BJ (cell line): Measurements from ENCODE around the gene IKBKG. TPM values are rescaled to one million over a fixed set of nuclear protein-coding genes. Genes with fewer than 3 reads are reported as not detected.

Experiments
- CTCF ChIA-PET: fragments of 350-600 bp; formaldehyde crosslinking; extraction: SDS; loops from one replicate; lab custom pipeline; 2021; ENCODE audit warnings: antibody characterized with exemption, inconsistent platforms; lab: Yijun Ruan, JAX
- POLR2A ChIA-PET: fragments of 300-600 bp; sonication (Branson Sonifier 250); formaldehyde crosslinking; extraction: SDS; loops from one replicate; lab custom pipeline; 2021; ENCODE audit warnings: antibody characterized with exemption; lab: Charles Lee
- DNase-seq: peaks from one replicate; pipeline ENCODE4 v3.0.0-alpha.2; 2011; ENCODE audit warnings: low read depth
- H3K27me3 ChIP-seq: 2 replicates; pipeline ENCODE4 v1.6.0; 2011; ENCODE audit warnings: low read length; ENCODE audit not compliant: control insufficient read depth, insufficient read depth
- H3K36me3 ChIP-seq: 2 replicates; pipeline ENCODE4 v1.5.1; 2011; ENCODE audit warnings: low read length; ENCODE audit not compliant: control insufficient read depth, insufficient read depth
- H3K4me3 ChIP-seq: 2 replicates; pipeline ENCODE4 v1.5.1; 2011; ENCODE audit warnings: low read depth, mild to moderate bottlenecking, control low read depth, low read length
- CTCF ChIP-seq: IDR thresholded peaks from 2 replicates; pipeline ENCODE4 v1.5.1; 2011; ENCODE audit warnings: low read depth, mild to moderate bottlenecking, control low read depth, inconsistent platforms, low read length, moderate library complexity; ENCODE audit not compliant: insufficient read depth
- polyA plus RNA-seq: library from polyadenylated mRNA; depleted of rRNA; stranded (reverse); fragments of >200 nt; gene quantifications from 2 replicates; pipeline ENCODE4 v1.2.3, GENCODE V29; 2011

Gene IKBKG
- polyA plus RNA-seq, 1 experiment, result 38.8 TPM

GRCh38 chrX:154541589-154541895 is 5.9 kb upstream of the IKBKG start:
- H3K27me3 ChIP-seq, result no peaks in the 10 kb centered on the region
- no peak overlapping the region for H3K4me3 ChIP-seq
- CTCF ChIA-PET, result interaction anchor here (0.8 to 1.9 kb wide), 3 partner anchors 10 to 168 kb away, joined by 3 to 5 read pairs (median 4); no protein-coding TSS in a partner anchor
- POLR2A ChIA-PET, result no interaction called here
- DNase-seq, result no peak
- no peaks in the 10 kb centered on the region; the same call in none of the 2 replicates for H3K36me3 ChIP-seq
- TF ChIP-seq CTCF, result no peak

GRCh38 chrX:154541896-154542722 is 5.3 kb upstream of the IKBKG start:
- ChIA-PET CTCF (interaction anchor here (0.8 to 1.9 kb wide), 4 partner anchors 11 to 169 kb away, joined by 3 to 5 read pairs (median 4); no protein-coding TSS in a partner anchor), POLR2A (no interaction called here)
- H3K27me3 ChIP-seq, result no peaks in the 10 kb centered on the region
- no peak for TF ChIP-seq CTCF
- DNase-seq, result peak; percentile 70
- H3K36me3 ChIP-seq, result no peaks in the 10 kb centered on the region; the same call in none of the 2 replicates
- H3K4me3 ChIP-seq, result no peak overlapping the region

DNA sequence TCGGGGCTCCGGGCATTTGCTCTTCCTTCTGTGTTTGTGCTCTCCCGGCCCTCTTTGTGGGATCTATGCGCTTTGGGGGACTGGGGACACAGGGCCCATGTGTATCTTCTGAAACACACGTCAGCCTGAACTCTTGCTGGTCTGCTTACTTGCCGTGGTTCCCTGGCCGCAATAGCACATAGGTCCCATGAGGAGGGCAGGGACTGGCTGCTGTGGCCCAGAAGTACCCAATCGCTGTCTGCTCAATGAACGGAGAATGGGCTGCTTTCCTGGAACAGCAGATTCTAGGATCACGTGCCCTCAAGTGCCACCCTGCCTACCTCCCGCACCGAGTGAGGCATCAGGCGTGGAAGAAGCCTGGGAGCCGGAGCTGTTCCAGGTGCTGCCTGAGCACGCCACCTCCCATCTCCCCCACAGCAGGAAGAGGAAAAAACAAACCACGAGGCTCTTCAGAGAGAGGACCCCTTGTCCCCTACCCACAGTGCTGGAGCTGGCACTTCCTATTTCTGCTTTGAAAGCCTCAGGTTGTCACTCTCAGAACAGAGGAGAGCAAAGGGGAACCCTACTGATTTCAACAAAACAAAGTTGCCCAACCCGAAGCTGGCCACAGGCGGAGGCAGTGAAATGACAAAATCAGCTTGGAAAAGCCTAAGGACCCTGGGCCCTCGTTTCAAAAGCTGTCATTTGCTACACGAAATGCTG is 4.5 kb upstream of the IKBKG start:
- H3K36me3 ChIP-seq, result no peaks in the 10 kb centered on the region; the same call in none of the 2 replicates
- CTCF ChIA-PET, result interaction anchor here (1.5 to 1.9 kb wide), 2 partner anchors 12 to 16 kb away, joined by 5 read pairs; no protein-coding TSS in a partner anchor
- no peaks in the 10 kb centered on the region for H3K27me3 ChIP-seq
- DNase-seq, result no peak
- no peak for TF ChIP-seq CTCF
- POLR2A ChIA-PET, result no interaction called here
- H3K4me3 ChIP-seq, result no peak overlapping the region

- Histone ChIP-seq H3K4me3 (peak overlapping the region; percentile 51), H3K27me3 (no peaks in the 10 kb centered on the region), H3K36me3 (no peaks in the 10 kb centered on the region; the same call in none of the 2 replicates)
- DNase-seq, result no peak
- ChIA-PET POLR2A (interaction anchor here (0.7 kb wide), 1 partner anchor 9 kb away, joined by 3 read pairs; no protein-coding TSS in a partner anchor), CTCF (no interaction called here)
- TF ChIP-seq CTCF, result no peak
These were observed 1.6 kb upstream of the IKBKG start for GRCh38 chrX:154545673-154546274.
